Measurements from ENCODE around the gene SIGLEC6.

The SIGLEC6 gene
- 0 reads per million in 3 donors for total RNA-seq

DNA sequence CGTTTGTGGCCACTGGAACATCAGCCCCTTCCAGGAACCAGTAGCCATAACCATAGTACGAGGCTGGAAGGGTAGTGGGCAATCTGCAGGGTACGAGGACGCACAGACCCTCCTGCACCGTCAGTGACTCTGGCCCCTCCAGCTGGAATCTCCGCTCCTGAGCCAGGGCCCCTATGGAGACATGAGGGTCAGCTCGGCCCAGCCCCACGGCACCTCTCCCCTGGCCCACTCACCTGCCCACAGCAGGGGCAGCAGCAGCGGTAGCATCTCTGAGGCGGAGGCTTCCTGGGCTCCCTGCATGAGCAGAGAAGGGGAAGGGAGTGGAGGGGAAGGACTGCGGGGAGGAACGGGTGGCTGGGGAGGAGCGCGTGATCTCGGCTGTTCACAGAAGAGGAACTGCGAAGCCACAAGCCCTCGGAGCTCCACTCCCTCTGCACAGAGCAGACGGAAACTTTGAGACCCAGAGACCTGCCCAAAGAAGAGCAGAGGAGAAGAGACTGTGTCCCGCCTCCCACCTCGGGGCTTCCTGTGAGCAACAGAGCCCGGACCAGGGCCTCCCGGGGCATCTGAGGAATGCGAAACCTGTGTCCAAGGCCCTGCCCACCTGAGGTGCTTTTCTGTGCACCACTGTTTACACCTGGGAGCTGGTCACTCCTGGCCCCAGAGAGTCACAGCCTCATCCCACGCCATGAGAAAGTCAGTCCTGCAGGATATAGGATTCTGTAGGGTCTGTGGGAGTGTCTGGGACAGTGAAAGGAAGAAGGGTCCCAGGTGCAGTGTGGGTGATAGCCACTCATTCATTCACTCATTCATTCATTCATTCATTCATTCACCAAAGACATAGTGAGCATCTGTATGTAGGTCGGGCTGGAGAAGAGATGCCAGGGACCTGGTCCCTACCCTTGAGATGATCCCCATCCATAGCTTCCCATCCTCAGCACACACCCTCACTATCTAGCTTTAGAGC lies at the start of gene SIGLEC6:
Gene SIGLEC6, minus strand, starts transcription at position 322 of the 967 bp plus-strand sequence. Its CDS starts 22 bp downstream, at position 300.
- no peaks in the 10 kb centered on the region for H3K4me1 ChIP-seq (ENCODE audit: control insufficient read depth, insufficient read depth, low read length, poor library complexity, severe bottlenecking)
- no peak within 1 kb of the TSS for H3K4me3 ChIP-seq (ENCODE audit: insufficient read depth, low read depth, low read length, poor library complexity, severe bottlenecking)
- no peaks in the 10 kb centered on the region for H3K9me3 ChIP-seq (ENCODE audit: control insufficient read depth, low read length)
- H3K36me3 ChIP-seq (ENCODE audit: control insufficient read depth, insufficient read depth, low read length): no peaks in the 10 kb centered on the region
- no peaks in the 10 kb centered on the region for H3K27me3 ChIP-seq (replicated peaks; ENCODE audit: control insufficient read depth, insufficient read depth, low read length, poor library complexity, severe bottlenecking)
- no peak within 1 kb of the TSS for H3K27ac ChIP-seq (ENCODE audit: insufficient read depth, low read length, poor library complexity, severe bottlenecking)
- no peak for DNase-seq

DNA sequence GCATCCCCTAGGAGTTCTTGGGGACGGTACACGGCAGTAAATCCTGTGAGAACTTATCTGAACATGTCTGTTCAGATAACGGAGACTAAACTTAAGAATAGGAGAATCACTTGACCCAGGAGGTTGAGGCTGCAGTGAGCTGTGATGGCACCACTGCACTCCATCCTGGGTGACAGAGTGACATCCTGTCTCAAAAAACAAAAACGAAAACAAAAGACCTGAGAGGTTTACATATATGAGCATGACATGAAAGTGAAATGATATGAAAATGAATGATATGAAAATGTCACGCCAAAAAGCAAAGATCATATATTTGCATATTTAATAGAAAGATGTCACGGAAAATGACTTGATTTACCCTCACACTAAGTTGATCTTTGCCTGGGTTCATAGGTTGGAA lies 45.4 kb upstream of the SIGLEC6 start:
- no peak for DNase-seq
- H3K36me3 ChIP-seq (ENCODE audit: control insufficient read depth, insufficient read depth, low read length): peaks cover 8% of the 10 kb centered on the region

DNA sequence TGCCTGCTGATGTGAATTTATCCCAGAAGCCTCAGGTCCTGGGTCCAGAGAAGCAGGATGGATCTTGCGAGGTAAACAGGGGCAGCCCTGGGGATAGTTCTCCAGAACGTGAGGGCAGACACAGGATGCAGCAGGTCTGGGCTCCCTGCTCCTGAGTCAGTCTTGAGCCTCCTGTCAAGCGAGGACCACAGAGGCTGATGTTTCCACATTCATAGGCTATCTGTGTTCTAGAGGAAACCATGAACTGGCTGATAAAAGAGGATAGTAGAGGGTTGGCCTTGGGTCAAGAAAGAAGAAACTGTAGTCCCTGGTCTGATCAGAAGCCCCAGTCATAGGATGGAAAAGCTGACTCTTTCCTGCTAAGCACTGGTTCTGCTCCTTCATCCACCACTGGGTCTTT lies 41.9 kb upstream of the SIGLEC6 start:
- Histone ChIP-seq H3K36me3 (ENCODE audit: control insufficient read depth, insufficient read depth, low read length) (no peaks in the 10 kb centered on the region), H3K27me3 (replicated peaks; ENCODE audit: control insufficient read depth, insufficient read depth, low read length, poor library complexity, severe bottlenecking) (no peaks in the 10 kb centered on the region), H3K27ac (ENCODE audit: insufficient read depth, low read length, poor library complexity, severe bottlenecking) (no peak overlapping the region), H3K4me3 (ENCODE audit: insufficient read depth, low read depth, low read length, poor library complexity, severe bottlenecking) (no peak overlapping the region), H3K4me1 (ENCODE audit: control insufficient read depth, insufficient read depth, low read length, poor library complexity, severe bottlenecking) (peaks cover 9% of the 10 kb centered on the region), H3K9me3 (ENCODE audit: control insufficient read depth, low read length) (no peaks in the 10 kb centered on the region)
- DNase-seq: no peak

More for the DNA sequence above, 45.4 kb upstream of the SIGLEC6 start:
- Histone ChIP-seq H3K4me1 (ENCODE audit: control insufficient read depth, insufficient read depth, low read length, poor library complexity, severe bottlenecking) (peaks cover 4% of the 10 kb centered on the region), H3K27ac (ENCODE audit: insufficient read depth, low read length, poor library complexity, severe bottlenecking) (no peak overlapping the region), H3K9me3 (ENCODE audit: control insufficient read depth, low read length) (no peaks in the 10 kb centered on the region), H3K27me3 (replicated peaks; ENCODE audit: control insufficient read depth, insufficient read depth, low read length, poor library complexity, severe bottlenecking) (no peaks in the 10 kb centered on the region), H3K4me3 (ENCODE audit: insufficient read depth, low read depth, low read length, poor library complexity, severe bottlenecking) (no peak overlapping the region)

DNA sequence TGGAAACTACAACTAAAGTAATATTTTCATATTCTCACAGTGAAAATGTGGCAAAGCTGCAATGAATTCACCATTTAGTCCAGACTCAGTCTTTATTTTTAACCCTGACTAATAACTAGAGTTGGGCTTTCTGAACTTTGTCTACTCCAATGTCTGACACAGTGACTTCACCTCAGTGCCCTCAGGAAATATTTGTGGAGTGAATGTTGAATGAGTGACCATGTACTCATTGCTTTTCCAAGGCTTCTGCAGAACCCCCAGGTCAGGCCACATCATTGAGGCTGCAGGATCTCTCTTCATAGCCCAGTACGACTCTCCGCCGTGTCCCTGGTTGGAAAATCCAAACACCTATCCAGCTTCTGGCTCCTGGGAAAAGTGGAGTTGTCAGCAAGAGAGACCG lies 41.4 kb upstream of the SIGLEC6 start:
- no peak for DNase-seq
- Histone ChIP-seq H3K9me3 (ENCODE audit: control insufficient read depth, low read length) (no peaks in the 10 kb centered on the region), H3K36me3 (ENCODE audit: control insufficient read depth, insufficient read depth, low read length) (no peaks in the 10 kb centered on the region), H3K27ac (ENCODE audit: insufficient read depth, low read length, poor library complexity, severe bottlenecking) (no peak overlapping the region), H3K4me3 (ENCODE audit: insufficient read depth, low read depth, low read length, poor library complexity, severe bottlenecking) (no peak overlapping the region), H3K27me3 (replicated peaks; ENCODE audit: control insufficient read depth, insufficient read depth, low read length, poor library complexity, severe bottlenecking) (no peaks in the 10 kb centered on the region), H3K4me1 (ENCODE audit: control insufficient read depth, insufficient read depth, low read length, poor library complexity, severe bottlenecking) (peaks cover 9% of the 10 kb centered on the region)

DNA sequence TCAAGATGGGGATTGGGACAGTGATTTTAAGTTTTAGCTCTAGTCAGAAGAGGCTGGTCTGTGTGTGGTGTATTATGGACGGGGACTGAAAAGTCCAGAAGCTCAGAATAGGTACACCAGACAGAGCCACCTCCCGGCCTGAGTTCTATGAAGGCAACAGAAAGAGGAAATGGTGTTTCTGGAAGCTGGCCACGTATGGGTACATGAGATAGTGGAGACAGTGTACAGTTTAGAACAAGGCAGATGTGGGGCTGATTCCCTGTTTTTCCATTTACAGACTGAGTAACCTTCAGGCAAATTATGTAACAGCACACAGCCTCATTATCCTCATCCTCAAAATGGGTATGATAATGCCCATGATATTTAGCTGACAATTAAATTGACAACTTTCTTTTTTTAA lies 40.9 kb upstream of the SIGLEC6 start:
- Histone ChIP-seq H3K27ac (ENCODE audit: insufficient read depth, low read length, poor library complexity, severe bottlenecking) (no peak overlapping the region), H3K4me1 (ENCODE audit: control insufficient read depth, insufficient read depth, low read length, poor library complexity, severe bottlenecking) (peaks cover 9% of the 10 kb centered on the region), H3K27me3 (replicated peaks; ENCODE audit: control insufficient read depth, insufficient read depth, low read length, poor library complexity, severe bottlenecking) (no peaks in the 10 kb centered on the region), H3K36me3 (ENCODE audit: control insufficient read depth, insufficient read depth, low read length) (no peaks in the 10 kb centered on the region), H3K4me3 (ENCODE audit: insufficient read depth, low read depth, low read length, poor library complexity, severe bottlenecking) (no peak overlapping the region), H3K9me3 (ENCODE audit: control insufficient read depth, low read length) (no peaks in the 10 kb centered on the region)
- DNase-seq: no peak

DNA sequence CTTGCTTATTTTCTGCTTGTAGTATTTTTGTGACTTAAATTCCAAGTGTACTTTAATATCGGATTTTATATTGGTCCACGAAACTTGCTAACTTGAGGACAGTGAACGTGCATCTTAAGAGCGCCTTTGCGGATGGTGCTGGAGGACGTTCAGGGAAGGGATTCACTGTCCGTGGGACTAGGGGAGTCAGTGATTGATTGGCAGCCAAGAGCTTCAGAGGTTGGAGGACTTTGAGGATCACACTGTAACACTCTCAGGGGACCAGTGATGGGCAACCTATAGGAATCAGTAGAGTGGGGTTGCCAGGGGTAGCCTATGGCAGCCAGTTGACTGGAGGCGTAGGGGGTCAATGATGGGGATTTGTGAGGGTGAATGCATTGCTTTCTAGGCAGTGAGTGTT lies 40.1 kb upstream of the SIGLEC6 start:
- H3K4me3 ChIP-seq (ENCODE audit: insufficient read depth, low read depth, low read length, poor library complexity, severe bottlenecking): peak overlapping the region; percentile 75
- peaks cover 9% of the 10 kb centered on the region for H3K4me1 ChIP-seq (ENCODE audit: control insufficient read depth, insufficient read depth, low read length, poor library complexity, severe bottlenecking)
- H3K9me3 ChIP-seq (ENCODE audit: control insufficient read depth, low read length): no peaks in the 10 kb centered on the region
- H3K27me3 ChIP-seq (replicated peaks; ENCODE audit: control insufficient read depth, insufficient read depth, low read length, poor library complexity, severe bottlenecking): no peaks in the 10 kb centered on the region
- H3K27ac ChIP-seq (ENCODE audit: insufficient read depth, low read length, poor library complexity, severe bottlenecking): no peak overlapping the region
- H3K36me3 ChIP-seq (ENCODE audit: control insufficient read depth, insufficient read depth, low read length): no peaks in the 10 kb centered on the region
- DNase-seq: no peak

DNA sequence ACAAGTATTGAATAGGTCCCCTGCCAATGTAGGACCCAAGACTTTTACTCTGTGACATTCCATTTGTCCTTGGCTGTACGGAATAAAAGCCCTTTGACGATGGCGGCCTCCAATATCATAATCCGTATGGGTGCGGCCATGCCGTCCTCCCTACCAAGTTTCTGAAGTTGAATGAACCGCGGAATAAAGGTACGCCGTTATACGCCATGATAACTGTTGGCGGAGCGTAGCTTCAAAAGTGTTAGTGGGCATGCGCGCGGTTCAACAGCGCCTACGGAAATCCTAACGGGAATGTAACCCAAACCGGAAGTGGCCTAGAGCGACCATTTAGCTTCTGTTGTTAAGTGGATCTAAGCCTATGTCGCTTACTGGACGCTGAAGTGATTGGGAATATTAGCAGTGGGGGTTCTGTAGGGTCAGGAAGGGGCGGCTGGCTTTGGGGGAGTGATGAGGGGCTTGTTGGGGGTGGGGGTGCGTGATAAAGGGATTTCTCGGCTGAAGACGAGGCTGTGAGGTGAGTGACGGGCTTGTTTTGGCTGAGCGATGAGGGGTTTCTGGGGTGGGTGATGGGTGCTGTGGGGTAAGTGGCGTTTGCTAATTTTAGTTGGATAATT lies 39.6 kb upstream of the SIGLEC6 start, which contains the start of gene ZNF175:
Gene ZNF175, plus strand, starts transcription at position 322 of the 614 bp plus-strand sequence. CDS start 2,047 bp downstream, outside the sequence.
- Histone ChIP-seq H3K4me3 (ENCODE audit: insufficient read depth, low read depth, low read length, poor library complexity, severe bottlenecking) (peak within 1 kb of the TSS; percentile 75), H3K4me1 (ENCODE audit: control insufficient read depth, insufficient read depth, low read length, poor library complexity, severe bottlenecking) (peaks cover 9% of the 10 kb centered on the region), H3K9me3 (ENCODE audit: control insufficient read depth, low read length) (no peaks in the 10 kb centered on the region), H3K27ac (ENCODE audit: insufficient read depth, low read length, poor library complexity, severe bottlenecking) (peak within 1 kb of the TSS; percentile 16), H3K36me3 (ENCODE audit: control insufficient read depth, insufficient read depth, low read length) (no peaks in the 10 kb centered on the region), H3K27me3 (replicated peaks; ENCODE audit: control insufficient read depth, insufficient read depth, low read length, poor library complexity, severe bottlenecking) (no peaks in the 10 kb centered on the region)
- DNase-seq: peak; percentile 61 to 79 (median 68)

DNA sequence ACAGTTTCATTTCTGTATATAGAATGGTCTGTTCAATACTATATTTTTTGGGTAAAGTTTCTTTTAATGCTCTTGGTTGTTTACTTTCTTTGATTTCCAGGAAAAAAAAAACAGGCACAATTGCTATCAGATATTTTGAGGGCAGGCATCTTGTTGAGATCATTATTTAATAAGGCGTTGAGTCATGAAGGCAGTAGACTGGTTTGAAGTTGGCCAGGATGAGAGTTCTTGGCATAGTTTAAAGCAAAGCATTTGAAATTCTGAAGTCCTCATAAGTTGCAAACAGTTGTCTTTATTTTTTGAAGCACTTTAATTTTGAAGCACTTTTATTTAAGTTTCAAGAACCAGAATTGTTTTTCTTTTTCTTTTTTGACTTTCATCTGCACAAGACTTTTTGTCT lies 37.0 kb upstream of the SIGLEC6 start:
- Histone ChIP-seq H3K4me1 (ENCODE audit: control insufficient read depth, insufficient read depth, low read length, poor library complexity, severe bottlenecking) (peaks cover 9% of the 10 kb centered on the region), H3K4me3 (ENCODE audit: insufficient read depth, low read depth, low read length, poor library complexity, severe bottlenecking) (no peak overlapping the region), H3K36me3 (ENCODE audit: control insufficient read depth, insufficient read depth, low read length) (no peaks in the 10 kb centered on the region), H3K27ac (ENCODE audit: insufficient read depth, low read length, poor library complexity, severe bottlenecking) (no peak overlapping the region), H3K9me3 (ENCODE audit: control insufficient read depth, low read length) (no peaks in the 10 kb centered on the region), H3K27me3 (replicated peaks; ENCODE audit: control insufficient read depth, insufficient read depth, low read length, poor library complexity, severe bottlenecking) (peaks cover 18% of the 10 kb centered on the region)
- DNase-seq: no peak

DNA sequence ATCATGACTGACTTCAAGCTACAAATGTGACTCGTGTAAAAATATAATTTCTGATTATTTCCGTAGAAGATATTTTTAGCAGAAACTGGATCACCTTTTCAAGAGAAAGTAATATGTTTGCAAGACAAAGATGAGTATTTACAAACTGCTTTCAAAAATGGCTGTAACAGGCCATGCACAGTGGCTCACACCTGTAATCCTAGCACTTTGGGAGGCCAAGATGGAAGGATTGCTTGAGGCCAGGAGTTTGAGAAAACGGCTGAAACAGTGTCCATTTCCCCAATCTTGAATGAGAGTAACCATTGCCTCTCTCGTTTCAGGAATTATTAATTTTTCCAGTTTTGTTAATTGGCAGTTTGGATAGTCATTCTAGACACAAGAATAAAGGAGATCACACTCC lies 36.1 kb upstream of the SIGLEC6 start:
- Histone ChIP-seq H3K4me1 (ENCODE audit: control insufficient read depth, insufficient read depth, low read length, poor library complexity, severe bottlenecking) (peaks cover 9% of the 10 kb centered on the region), H3K27me3 (replicated peaks; ENCODE audit: control insufficient read depth, insufficient read depth, low read length, poor library complexity, severe bottlenecking) (peaks cover 18% of the 10 kb centered on the region), H3K27ac (ENCODE audit: insufficient read depth, low read length, poor library complexity, severe bottlenecking) (no peak overlapping the region), H3K36me3 (ENCODE audit: control insufficient read depth, insufficient read depth, low read length) (no peaks in the 10 kb centered on the region), H3K9me3 (ENCODE audit: control insufficient read depth, low read length) (no peaks in the 10 kb centered on the region), H3K4me3 (ENCODE audit: insufficient read depth, low read depth, low read length, poor library complexity, severe bottlenecking) (no peak overlapping the region)
- no peak for DNase-seq
